H1 (cell line): Measurements from ENCODE around the gene CALU.

ENCODE experiments used
- ATF2 ChIP-seq: IDR thresholded peaks from 2 replicates; pipeline ENCODE4 v1.6.1; 2012; ENCODE audit warnings: low read length, inconsistent platforms
- CBX5 ChIP-seq: fragments of 300-800, 300-1000 bp; sonication (generic); IDR thresholded peaks from 2 replicates; pipeline ENCODE4 v1.7.1; 2016; ENCODE audit warnings: antibody characterized with exemption, low read length, low read depth
- CTCF ChIP-seq, 3 experiments: IDR thresholded peaks; 1 replicate in 2 of 3; 2 replicates in 1 of 3; pipeline versions ENCODE4 v1.5.1 to v1.6.1; 2011; ENCODE audit warnings: low read length in 3 of 3, mild to moderate bottlenecking in 3 of 3, inconsistent platforms in 2 of 3, low read depth in 1 of 3, moderate library complexity in 1 of 3; ENCODE audit not compliant: insufficient read depth in 1 of 3; ENCODE audit errors: control extremely low read depth in 1 of 3
- EP300 ChIP-seq, 2 experiments: IDR thresholded peaks; 1 replicate in 1 of 2; 2 replicates in 1 of 2; pipeline ENCODE4 v1.6.1; 2011 to 2012; ENCODE audit warnings: low read depth in 2 of 2, low read length in 2 of 2, mild to moderate bottlenecking in 2 of 2, borderline replicate concordance in 1 of 2, inconsistent platforms in 1 of 2, moderate library complexity in 1 of 2
- EZH2 ChIP-seq: fragments of 200-600 bp; sonication (generic); IDR thresholded peaks from 2 replicates; pipeline ENCODE4 v1.7.1; 2012; ENCODE audit warnings: low read depth, mild to moderate bottlenecking, moderate library complexity, low read length, inconsistent platforms; ENCODE audit not compliant: severe bottlenecking
- GABPA ChIP-seq: IDR thresholded peaks from 2 replicates; pipeline ENCODE4 v1.6.1; 2011; ENCODE audit warnings: mild to moderate bottlenecking, low read length, moderate library complexity, borderline replicate concordance; ENCODE audit not compliant: insufficient read depth
- KDM1A ChIP-seq: fragments of 200-600, 300-600 bp; sonication (generic); IDR thresholded peaks from 2 replicates; pipeline ENCODE4 v1.7.1; 2016; ENCODE audit warnings: mild to moderate bottlenecking, low read length, borderline replicate concordance
- PHF8 ChIP-seq: fragments of 200-600 bp; sonication (generic); conservative IDR thresholded peaks from 2 replicates; pipeline ENCODE4 v1.7.1; 2012; ENCODE audit warnings: low read depth, mild to moderate bottlenecking, inconsistent platforms, low read length, moderate library complexity
- POLR2A ChIP-seq, 2 experiments: IDR thresholded peaks; 1 replicate in 1 of 2; 2 replicates in 1 of 2; pipeline ENCODE4 v1.6.1; 2011; ENCODE audit warnings: low read depth in 2 of 2, low read length in 2 of 2, mild to moderate bottlenecking in 2 of 2; ENCODE audit errors: control extremely low read depth in 1 of 2
- RXRA ChIP-seq: IDR thresholded peaks from 2 replicates; pipeline ENCODE4 v1.6.1; 2011; ENCODE audit warnings: low read depth, mild to moderate bottlenecking, low read length, moderate library complexity; ENCODE audit not compliant: insufficient read depth
- SUZ12 ChIP-seq: fragments of 200-600 bp; sonication (generic); IDR thresholded peaks from 2 replicates; pipeline ENCODE4 v1.6.1; 2012; ENCODE audit warnings: mild to moderate bottlenecking, inconsistent platforms, low read length, moderate library complexity, mixed read lengths

GRCh38 chr7:128778946-128779345 lies 39.8 kb downstream of the CALU start:
- TF ChIP-seq SUZ12 (no peak), CTCF (IDR thresholded peaks at IDR 0.05; ENCODE audit: control extremely low read depth in 1 of 3, insufficient read depth in 1 of 3, low read depth in 1 of 3, low read length in 3 of 3) (no peak), PHF8 (no peak), EP300 (IDR thresholded peaks at IDR 0.05; ENCODE audit: borderline replicate concordance in 1 of 2, low read depth in 2 of 2, low read length in 2 of 2) (no peak), POLR2A (IDR thresholded peaks at IDR 0.05; ENCODE audit: control extremely low read depth in 1 of 2, low read depth in 2 of 2, low read length in 2 of 2) (no peak), KDM1A (no peak), GABPA (no peak), ATF2 (no peak), CBX5 (no peak), EZH2 (no peak), RXRA (no peak)
